GM12878 (cell line): ENCODE measurements around the gene GRHL1. TPM values are rescaled to one million over a fixed set of nuclear protein-coding genes. Genes with fewer than 3 reads are reported as not detected.

ENCODE experiments used
- ATAC-seq: fragments of 200-7000 bp; cut with Tn5 transposase; 3 replicates; pipeline ENCODE4 v1.9.1; 2020; ENCODE audit warnings: mild to moderate bottlenecking, moderate library complexity
- BruUV-seq: library from RNA; stranded (reverse); fragments of 400-500 nt; replicated peaks from 2 replicates; lab custom pipeline; 2021; lab: Mats Ljungman, UMichigan
- CTCF ChIA-PET: fragments of 300-600 bp; sonication (Branson Sonifier 250); formaldehyde crosslinking; extraction: SDS; loops from one replicate; lab custom pipeline; 2021; ENCODE audit warnings: inconsistent platforms; lab: Yijun Ruan, JAX
- POLR2A ChIA-PET: fragments of 350-600 bp; formaldehyde crosslinking; extraction: SDS; loops from one replicate; lab custom pipeline; 2021; ENCODE audit warnings: inconsistent platforms; lab: Charles Lee
- RAD21 ChIA-PET: fragments of 300-600 bp; sonication (Branson Sonifier 250); formaldehyde crosslinking; loops from one replicate; lab custom pipeline; 2023; ENCODE audit warnings: antibody characterized with exemption; ENCODE audit not compliant: unreplicated experiment; lab: Charles Lee
- SMC1A ChIA-PET: fragments of 300-600 bp; sonication (Branson Sonifier 250); formaldehyde crosslinking; loops from one replicate; lab custom pipeline; 2023; ENCODE audit not compliant: unreplicated experiment, uncharacterized antibody; lab: Charles Lee
- DNase-seq: peaks from one replicate; pipeline ENCODE4 v3.0.0-alpha.2; 2011; ENCODE audit warnings: low read depth, low spot score
- FAIRE-seq: peaks from 3 replicates; lab custom pipeline; 2011; peaks lifted over from hg19 to GRCh38; lab: Jason Lieb, UNC
- H2AFZ ChIP-seq: 2 replicates; pipeline ENCODE4 v1.6.0; 2011; ENCODE audit warnings: low read depth, low read length, control low read depth; ENCODE audit not compliant: control insufficient read depth
- H3K27ac ChIP-seq: 2 replicates; pipeline ENCODE4 v1.5.1; 2011; ENCODE audit warnings: control low read depth; ENCODE audit not compliant: control insufficient read depth, insufficient read depth
- H3K27me3 ChIP-seq, 2 experiments: replicated peaks in 1 of 2; 2 replicates each; pipeline versions ENCODE4 v1.6.0 to v1.6.1; 2011; ENCODE audit warnings: low read length in 1 of 2; ENCODE audit not compliant: control insufficient read depth in 2 of 2, insufficient read depth in 2 of 2
- H3K36me3 ChIP-seq, 2 experiments: 2 replicates each; pipeline ENCODE4 v1.5.1; 2011; ENCODE audit warnings: low read length in 1 of 2; ENCODE audit not compliant: control insufficient read depth in 2 of 2, insufficient read depth in 2 of 2
- H3K4me1 ChIP-seq: 2 replicates; pipeline ENCODE4 v1.6.1; 2011; ENCODE audit warnings: mild to moderate bottlenecking, low read length, moderate library complexity, mixed read lengths; ENCODE audit not compliant: control insufficient read depth, insufficient read depth
- H3K4me2 ChIP-seq: 2 replicates; pipeline ENCODE4 v1.6.0; 2011; ENCODE audit warnings: control low read depth; ENCODE audit not compliant: control insufficient read depth, insufficient read depth
- H3K4me3 ChIP-seq: fragments of 200-600 bp; sonication (generic); 2 replicates; pipeline ENCODE4 v1.5.1; 2016
- H3K79me2 ChIP-seq: 2 replicates; pipeline ENCODE4 v1.6.0; 2011; ENCODE audit warnings: low read length; ENCODE audit not compliant: control insufficient read depth, insufficient read depth
- H3K9ac ChIP-seq: 2 replicates; pipeline ENCODE4 v1.8.0; 2011; ENCODE audit warnings: low read length, control low read depth, mixed read lengths; ENCODE audit not compliant: control insufficient read depth, insufficient read depth
- H3K9me3 ChIP-seq: replicated peaks from 3 replicates; pipeline ENCODE4 v1.5.1; 2011; ENCODE audit warnings: mild to moderate bottlenecking, low read length; ENCODE audit not compliant: control insufficient read depth, insufficient read depth
- H4K20me1 ChIP-seq: 2 replicates; pipeline ENCODE4 v1.6.0; 2011; ENCODE audit not compliant: control insufficient read depth, insufficient read depth
- WGBS: methylation state at CpG from one replicate; pipeline ENCODE4 v1.1.6; 2016; ENCODE audit warnings: low lambda C conversion rate; ENCODE audit not compliant: insufficient replicate concordance, insufficient coverage; ENCODE audit errors: missing lambda C conversion rate; 5-methylcytosine and 5-hydroxymethylcytosine counted together
- in situ Hi-C: fragments of 300-500 bp; cut with MboI; formaldehyde crosslinking; loops from 9 replicates; pipeline ENCODE4 v1.14.3; 2018; ENCODE audit warnings: mixed read lengths
- intact Hi-C: fragments of 100-400 bp; cut with micrococcal nuclease; formaldehyde crosslinking; loops from one replicate; pipeline ENCODE4 v1.14.2; 2022; ENCODE audit not compliant: unreplicated experiment
- polyA plus RNA-seq, 11 experiments: library from polyadenylated mRNA; depleted of rRNA in 4 of 11; unstranded in 6 of 11; stranded (reverse) in 5 of 11; fragments of >200 nt; fragmentation: Nextera tagmentation in 4 of 11; fragmentation: Illumina TruSeq in 1 of 11; extraction: Ambion mirVana in 4 of 11; extraction: Trizol in 1 of 11; gene quantifications; 1 replicate in 1 of 11; 2 replicates in 10 of 11; pipeline versions ENCODE4 v1.2.1 to v1.2.3, GENCODE V29; 2011 to 2016; ENCODE audit warnings: inconsistent platforms in 2 of 11, missing spikeins in 2 of 11, low read depth in 1 of 11
- total RNA-seq, 4 experiments: library from RNA; depleted of rRNA in 3 of 4; stranded (reverse); fragments of >200 nt in 3 of 4; fragmentation: Illumina TruSeq in 1 of 4; extraction: Trizol in 1 of 4; gene quantifications; 2 replicates each; pipeline versions ENCODE4 v1.2.1 to v1.2.3, GENCODE V29; 2013 to 2021
- TF ChIP-seq, protein P1 (sequence below): fragments of 450-650 bp; formaldehyde crosslinking; IDR thresholded peaks from 2 replicates; pipeline ENCODE4 v1.4.0; 2022; ENCODE audit warnings: mild to moderate bottlenecking, moderate library complexity

Gene GRHL1
- total and polyA plus RNA-seq, 10 of the 15 experiments (the other 5 are each of a cell fraction or from before 2014, with no cell fraction given) = 0.09 to 0.81 (median 0.28) TPM; not detected in 1

DNA sequence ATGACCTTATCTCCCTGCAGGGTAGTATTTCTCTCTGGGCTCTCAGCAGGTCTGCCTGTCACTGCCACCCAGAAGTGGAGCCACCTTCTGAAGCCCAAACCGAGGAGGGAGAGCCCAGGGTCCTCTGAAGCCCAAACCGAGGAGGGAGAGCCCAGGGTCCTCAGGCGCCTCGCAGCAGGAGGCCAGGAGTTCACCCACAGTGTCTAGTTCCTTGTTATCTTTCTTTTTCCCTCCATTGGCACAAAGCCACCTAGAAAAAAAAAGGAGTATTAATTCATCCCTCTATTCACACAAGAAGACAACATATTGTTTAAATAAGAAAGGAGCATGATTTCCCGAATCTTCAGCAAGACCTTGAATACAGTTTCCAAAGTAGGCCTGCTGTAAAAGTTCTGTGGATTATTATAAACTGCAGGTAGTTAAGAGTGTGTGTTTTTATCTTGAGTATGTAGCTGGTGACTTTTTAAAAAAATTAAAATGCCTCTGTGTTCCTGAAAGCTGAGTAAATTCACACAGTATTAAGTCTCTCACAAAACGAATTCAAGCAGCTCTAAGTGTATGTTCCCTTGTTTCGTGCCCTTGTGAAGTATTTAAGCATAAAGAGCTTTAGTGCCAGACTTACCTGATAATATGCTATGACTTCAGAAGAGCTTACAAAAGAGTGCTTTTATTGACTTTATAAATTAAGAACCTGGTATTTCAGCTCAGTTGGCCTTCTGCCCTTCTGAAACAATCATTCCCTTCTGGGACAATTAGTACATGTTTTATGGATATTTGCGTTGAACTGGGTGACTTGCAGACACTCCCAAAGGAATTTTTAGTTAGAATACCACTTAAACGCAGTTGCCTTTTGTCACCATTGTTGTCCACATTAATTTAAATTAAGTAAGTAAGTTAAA lies 11.7 kb upstream of the GRHL1 start:
- no peak for FAIRE-seq
- POLR2A ChIA-PET = interaction anchor here (0.6 kb wide), 1 partner anchor 877 kb away, joined by 3 read pairs; no protein-coding TSS in a partner anchor
- no peak overlapping the region for H2AFZ ChIP-seq

More for the DNA sequence above, 11.7 kb upstream of the GRHL1 start:
- H3K9ac ChIP-seq = no peak overlapping the region
- in situ Hi-C loops = no loop called here
- 37% methylated on average over 7 of the region's 9 CpGs for WGBS
- intact Hi-C loops = no loop called here
- peaks cover 6% of the 10 kb centered on the region; the same call in 1 of the 2 replicates for H3K4me1 ChIP-seq
- no peak overlapping the region for H3K4me2 ChIP-seq
- no peak overlapping the region for H3K4me3 ChIP-seq
- ChIA-PET SMC1A (interaction anchor here (0.7 to 1.2 kb wide), 3 partner anchors 9 to 45 kb away, joined by 3 to 4 read pairs (median 3); no protein-coding TSS in a partner anchor), CTCF (interaction anchor here (0.7 to 1.6 kb wide), 4 partner anchors 17 to 109 kb away, joined by 3 to 4 read pairs (median 4); no protein-coding TSS in a partner anchor), RAD21 (no interaction called here)
- no TSS peak for BruUV-seq
- no peak for DNase-seq
- no peaks in the 10 kb centered on the region for H3K27me3 ChIP-seq
- ATAC-seq = no peak
- H3K36me3 ChIP-seq = no peaks in the 10 kb centered on the region
- no peaks in the 10 kb centered on the region for H4K20me1 ChIP-seq
- no peaks in the 10 kb centered on the region for H3K79me2 ChIP-seq
- TF ChIP-seq, protein P1, sequence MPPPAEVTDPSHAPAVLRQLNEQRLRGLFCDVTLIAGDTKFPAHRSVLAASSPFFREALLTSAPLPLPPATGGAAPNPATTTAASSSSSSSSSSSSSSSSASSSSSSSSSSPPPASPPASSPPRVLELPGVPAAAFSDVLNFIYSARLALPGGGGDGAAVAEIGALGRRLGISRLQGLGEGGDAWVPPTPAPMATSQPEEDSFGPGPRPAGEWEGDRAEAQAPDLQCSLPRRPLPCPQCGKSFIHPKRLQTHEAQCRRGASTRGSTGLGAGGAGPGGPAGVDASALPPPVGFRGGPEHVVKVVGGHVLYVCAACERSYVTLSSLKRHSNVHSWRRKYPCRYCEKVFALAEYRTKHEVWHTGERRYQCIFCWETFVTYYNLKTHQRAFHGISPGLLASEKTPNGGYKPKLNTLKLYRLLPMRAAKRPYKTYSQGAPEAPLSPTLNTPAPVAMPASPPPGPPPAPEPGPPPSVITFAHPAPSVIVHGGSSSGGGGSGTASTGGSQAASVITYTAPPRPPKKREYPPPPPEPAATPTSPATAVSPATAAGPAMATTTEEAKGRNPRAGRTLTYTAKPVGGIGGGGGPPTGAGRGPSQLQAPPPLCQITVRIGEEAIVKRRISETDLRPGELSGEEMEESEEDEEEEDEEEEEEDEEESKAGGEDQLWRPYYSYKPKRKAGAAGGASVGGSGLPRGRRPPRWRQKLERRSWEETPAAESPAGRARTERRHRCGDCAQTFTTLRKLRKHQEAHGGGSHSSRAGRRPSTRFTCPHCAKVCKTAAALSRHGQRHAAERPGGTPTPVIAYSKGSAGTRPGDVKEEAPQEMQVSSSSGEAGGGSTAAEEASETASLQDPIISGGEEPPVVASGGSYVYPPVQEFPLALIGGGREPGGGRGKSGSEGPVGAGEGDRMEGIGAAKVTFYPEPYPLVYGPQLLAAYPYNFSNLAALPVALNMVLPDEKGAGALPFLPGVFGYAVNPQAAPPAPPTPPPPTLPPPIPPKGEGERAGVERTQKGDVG (CRISPR knock-in tag) = no peak
- H3K27ac ChIP-seq = no peak overlapping the region
- no peaks in the 10 kb centered on the region for H3K9me3 ChIP-seq
